DMS53 treated with DMSO at 0.1 percent for 48 hours (cell line): ENCODE data around the gene KRTAP12-1.

Experiments
- DNase-seq: peaks from one replicate; lab custom pipeline; 2025; ENCODE audit not compliant: unreplicated experiment; lab: John Stamatoyannopoulos, UW

Gene KRTAP12-1, protein sequence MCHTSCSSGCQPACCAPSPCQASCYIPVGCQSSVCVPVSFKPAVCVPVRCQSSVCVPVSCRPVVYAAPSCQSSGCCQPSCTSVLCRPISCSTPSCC

DNA sequence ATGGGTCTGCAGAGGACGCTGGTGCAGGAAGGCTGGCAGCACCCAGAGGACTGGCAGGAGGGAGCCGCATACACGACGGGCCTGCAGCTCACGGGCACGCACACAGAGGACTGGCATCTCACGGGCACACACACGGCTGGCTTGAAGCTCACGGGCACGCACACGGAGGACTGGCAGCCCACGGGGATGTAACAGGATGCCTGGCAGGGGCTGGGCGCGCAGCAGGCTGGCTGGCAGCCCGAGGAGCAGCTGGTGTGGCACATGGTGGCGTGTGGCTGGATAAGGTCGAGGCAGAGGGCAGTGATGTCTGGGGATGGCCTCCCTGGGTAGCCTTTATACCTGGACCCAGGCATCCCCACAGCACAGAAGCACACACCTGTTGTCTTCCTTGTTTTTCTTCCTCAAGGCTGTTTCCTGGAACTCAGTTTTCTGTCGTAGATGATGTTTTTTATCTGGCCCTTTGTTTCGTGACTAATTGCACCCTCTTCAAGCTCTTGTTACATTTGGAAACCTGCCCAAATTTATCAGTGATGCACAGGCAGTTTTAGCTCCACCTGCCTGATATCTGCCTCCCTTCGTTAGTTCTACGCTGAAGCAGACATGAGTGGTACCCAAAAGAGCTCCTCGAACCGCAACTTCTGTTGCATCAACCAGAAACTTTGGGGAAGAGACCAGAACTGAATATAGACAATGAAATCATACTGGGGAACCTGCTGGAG is at the start of gene KRTAP12-1:
KRTAP12-1 (minus strand) TSS at position 303 of the 719 bp plus-strand sequence; CDS start at position 263, 40 bp downstream.
- no peak for DNase-seq

DNA sequence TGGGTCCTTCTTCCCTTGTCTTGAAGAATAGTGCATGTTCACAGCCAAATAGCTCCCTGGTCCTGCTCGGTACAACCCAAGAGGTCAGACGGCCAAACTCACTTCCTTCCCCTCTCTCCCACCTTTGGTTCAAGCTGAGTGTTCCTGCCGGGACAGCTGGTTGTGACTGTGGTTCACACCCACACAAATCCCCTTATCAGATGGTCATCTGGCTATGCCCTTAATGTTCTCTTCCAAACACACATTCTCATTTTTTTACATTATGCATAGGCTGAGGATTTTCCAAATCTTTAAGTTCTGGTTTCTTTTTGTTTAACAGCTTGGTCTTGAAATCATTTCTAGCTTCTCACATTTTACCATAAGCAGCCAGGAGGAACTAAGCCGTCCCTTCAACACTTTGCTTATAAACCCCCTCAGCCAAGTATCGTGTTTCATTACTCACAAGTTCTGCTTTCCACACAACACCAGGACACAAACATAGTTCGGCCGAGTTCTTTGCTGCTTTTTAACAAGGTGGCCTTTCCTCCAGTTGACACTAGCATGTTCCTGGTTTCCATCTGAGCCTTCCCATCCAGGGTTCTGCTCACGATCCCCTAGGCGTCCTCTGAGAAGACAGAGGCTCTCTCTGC is 49.1 kb upstream of the KRTAP12-1 start:
- no peak for DNase-seq

DNA sequence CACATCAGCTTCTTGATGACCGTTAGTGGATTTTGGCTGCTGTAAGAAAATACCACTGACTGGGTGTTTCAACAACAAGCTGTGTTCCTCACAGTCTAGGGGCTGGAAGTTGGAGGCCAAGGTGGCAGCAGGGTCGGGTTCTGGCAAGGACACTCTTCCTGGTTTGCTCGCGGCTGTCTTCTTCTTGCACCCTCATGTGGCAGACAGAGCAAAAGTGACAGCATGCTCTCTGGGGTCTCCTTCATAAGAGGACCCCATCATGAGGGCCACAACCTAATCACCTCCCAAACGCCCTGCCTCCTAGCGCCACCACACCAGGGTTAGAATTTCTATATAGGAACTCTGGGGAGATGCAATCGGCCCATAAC is 48.0 kb upstream of the KRTAP12-1 start:
- no peak for DNase-seq

DNA sequence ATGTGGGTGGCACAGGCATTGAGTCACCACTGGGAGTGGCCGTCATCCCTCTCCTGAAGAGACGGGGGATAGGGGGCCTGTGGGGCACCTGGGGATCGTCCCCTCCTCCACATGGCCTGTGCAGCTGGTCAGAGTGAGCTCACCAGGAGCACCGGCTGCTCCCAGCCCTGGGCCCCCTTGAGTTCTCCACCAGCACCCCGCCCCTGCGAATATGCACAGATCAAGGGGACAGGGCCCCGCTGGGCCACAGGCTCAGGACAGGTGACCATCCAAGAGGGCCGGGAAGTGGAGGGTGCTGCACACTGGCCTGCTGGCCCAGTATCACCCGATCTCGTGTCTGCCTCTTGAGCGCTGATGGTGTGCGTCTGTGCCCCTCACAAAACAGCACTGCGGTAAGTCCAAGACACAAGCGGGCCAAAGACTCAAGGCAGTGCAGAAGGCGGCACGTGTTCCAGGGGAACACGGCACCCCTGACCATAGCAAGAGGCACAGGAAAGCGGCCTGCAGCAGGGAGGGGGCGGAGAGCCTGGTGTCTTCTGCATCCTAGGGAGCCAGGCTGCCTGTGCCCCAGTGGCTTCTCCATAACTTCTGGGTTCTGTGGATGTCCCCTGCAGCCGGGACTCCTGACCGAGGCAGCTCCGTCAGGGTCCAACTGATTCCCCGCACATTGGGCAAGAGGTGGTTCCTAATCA is 47.5 kb upstream of the KRTAP12-1 start:
- no peak for DNase-seq

DNA sequence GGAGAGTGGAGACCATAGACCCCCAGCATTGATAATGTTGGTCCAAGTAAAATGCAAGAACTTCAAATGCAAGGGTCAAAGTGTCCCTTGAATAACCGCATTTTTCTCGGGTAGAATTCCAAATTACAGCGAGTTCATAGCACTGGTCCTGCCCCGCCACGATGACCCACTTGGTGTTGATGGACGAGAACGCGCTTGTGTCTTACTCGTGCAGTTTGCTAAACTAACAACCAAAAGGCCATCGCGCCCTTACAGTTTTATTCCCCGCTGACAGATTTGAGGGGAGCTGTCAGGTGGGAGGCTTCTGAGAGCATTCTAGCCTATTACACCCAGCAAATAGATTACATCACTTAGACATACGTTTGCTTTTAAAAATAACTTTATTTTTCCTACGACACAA is 46.8 kb upstream of the KRTAP12-1 start:
- no peak for DNase-seq

DNA sequence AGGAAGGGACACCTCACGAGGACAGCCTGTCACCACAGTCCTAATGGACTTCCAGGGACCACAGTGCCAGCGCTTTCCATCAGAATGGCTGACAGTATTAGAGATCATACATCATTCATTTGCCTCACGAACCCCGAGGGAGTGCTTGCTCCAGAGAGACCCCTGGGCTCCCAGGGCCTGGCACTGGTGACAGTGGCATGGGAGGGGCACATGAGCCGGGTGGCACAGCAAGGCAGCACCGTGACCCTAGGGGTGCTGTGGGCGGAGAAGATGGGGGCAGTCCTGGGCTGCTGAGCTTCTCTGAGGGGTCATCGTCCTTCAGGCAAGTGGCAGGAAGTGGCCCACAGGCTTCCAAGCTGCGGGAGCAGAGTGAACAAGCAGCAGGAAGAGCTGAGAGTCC is 45.8 kb upstream of the KRTAP12-1 start:
- DNase-seq: no peak

DNA sequence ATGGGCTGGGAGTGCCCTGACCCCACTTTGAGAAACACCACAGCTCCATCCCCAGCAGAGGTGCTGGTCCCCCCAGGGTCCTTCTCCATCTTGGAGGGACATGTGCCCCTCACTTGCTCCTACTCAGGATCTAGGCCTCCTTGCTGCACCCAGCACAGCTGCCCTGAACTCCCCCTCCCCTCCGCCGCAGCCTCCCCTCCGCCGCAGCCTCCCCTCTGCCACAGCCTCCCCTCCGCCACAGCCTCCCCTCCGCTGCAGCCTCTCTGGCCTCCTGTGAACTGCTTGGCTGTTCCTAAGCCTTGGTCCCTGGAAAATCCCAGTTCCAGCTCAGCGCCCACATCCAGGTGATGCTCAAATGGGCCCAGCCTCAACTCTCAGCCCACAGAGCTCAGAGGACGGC is 45.4 kb upstream of the KRTAP12-1 start:
- DNase-seq: no peak

DNA sequence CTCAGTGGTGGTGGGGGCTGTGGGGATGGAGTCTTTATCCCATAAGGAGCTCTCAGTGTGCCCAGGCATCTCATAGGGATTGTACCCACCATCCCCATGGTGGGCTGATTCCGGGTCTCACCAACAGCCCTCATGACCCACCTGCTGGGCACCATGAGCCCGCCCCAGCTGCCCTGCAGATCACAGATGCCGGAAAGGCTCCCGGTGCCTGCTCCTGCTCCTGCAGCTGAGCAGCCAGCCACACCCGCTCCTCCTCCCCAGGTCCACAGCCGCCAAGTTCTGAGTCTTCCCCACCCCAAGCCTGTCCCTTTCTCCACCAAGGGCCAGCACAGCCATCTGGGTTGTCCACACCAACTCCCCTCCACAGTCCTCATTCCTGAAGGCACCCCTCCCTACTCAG is 44.9 kb upstream of the KRTAP12-1 start:
- DNase-seq: no peak

DNA sequence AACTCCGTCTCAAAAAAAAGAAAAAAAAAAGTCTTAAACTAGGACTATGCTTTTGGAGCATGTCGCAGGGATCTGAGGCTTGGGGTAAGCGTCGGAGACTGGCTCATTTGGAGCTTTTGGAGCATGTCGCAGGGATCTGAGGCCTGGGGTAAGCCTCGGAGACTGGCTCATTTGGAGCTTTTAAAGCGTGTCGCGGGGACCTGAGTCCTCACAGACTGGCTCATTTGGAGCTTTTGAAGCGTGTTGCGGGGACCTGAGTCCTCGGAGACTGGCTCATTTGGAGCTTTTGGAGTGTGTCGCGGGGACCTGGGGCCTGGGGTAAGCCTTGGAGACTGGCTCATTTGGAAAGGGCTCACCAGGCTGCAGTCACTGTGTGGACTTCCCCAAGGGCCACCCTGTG is 43.0 kb upstream of the KRTAP12-1 start:
- DNase-seq: no peak

DNA sequence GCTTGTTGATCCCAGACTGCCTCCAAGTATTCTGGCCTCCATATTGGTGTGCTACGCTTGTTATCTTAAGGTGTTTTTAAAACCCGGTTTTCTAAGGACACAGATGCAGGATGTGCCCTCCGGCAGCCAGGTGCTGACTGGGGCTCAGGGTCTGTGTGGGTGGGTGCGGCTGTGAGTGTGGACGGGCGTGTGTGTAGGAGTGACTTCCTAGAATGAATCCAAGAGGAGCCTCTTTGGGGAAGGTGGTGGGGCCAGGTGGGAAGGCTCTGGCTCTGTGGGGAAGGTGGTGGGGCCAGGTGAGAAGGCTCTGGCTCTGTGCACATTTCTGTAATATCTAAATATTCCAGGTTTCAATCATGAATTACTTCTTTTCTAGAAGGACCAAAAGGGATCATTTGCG is 42.2 kb upstream of the KRTAP12-1 start:
- no peak for DNase-seq

DNA sequence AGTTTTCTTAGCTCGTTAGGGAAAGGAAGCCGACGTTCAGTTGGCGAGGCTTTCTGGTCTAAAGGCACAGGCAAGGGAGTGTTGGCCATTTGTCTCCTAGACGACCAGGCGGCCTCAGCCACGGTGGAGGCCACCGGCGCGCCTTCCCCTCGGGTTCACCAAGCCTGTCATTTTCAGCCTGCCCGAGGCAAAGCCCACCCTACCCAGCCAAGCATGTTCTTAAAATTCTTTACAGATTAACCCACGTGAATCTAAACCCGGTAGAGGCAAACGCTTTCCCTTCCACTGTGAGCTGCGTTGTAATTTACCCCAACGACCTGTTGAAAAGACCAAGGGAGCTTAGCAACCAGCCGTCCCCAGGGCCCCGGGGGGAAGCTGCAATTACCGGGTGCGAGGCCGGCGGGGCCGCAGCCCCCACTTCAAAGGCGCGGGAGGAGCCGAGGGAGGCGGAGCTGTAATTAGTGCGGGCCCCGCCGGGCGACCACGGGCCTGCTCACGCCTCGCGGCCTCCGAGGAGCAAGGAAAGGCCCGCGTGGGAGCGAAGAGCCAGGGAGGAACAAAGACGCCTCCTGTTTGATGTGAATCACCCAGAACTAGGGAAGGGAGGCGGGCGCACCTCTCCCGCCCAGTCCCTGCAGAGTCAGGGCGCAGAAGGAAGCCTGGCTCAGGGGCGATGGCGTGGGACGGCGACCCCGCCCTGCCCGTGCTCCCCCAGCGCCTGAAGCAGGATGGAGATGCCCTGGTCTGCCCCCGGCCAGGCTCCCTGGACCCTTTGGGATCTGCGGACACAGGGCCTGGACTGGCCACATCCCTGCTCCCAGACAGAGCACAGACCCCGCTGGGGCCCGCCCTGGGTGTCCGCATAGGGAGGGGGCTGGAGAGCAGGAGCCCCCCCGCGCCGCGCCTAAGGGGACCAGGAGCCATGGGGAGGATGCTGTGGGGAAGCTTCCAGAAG is 41.5 kb upstream of the KRTAP12-1 start:
- DNase-seq: no peak

DNA sequence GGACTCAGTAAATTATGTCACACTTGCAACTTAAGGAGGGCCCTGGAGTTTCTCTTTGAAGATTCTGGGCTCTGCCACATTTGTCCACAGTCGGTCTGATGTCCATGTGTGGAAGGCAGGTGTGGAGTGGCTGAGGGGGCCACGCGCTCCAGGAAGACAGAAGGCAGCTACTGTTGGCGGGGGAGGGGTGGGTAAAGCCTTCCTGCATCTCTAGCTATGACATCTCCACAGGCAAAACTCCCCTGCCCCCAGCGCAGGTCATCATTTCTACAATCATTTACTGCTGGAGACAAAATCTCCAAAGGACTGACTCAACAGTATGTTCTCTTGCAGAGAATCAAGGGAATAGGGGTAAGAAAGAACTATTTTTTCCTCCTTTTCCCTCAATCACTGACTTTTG is 40.8 kb upstream of the KRTAP12-1 start:
- no peak for DNase-seq

DNA sequence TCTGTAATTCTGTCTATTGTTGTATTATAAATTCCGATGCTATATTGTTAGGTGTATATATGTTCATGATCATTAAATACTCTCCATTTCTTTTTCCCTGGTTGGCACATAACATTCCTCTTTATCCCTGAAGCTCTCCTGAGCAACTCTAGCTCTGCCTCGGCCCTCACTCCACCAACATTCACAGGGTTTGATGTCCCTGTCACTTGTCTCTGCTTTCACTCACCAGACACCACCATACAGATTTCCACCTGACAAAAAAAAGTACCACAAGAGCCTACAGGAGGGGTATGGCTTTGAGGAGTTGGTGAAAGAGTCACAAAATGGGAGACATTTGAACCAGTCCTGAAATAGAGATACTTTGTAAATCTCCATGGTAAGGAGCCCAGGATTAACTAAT is 38.2 kb upstream of the KRTAP12-1 start:
- no peak for DNase-seq

DNA sequence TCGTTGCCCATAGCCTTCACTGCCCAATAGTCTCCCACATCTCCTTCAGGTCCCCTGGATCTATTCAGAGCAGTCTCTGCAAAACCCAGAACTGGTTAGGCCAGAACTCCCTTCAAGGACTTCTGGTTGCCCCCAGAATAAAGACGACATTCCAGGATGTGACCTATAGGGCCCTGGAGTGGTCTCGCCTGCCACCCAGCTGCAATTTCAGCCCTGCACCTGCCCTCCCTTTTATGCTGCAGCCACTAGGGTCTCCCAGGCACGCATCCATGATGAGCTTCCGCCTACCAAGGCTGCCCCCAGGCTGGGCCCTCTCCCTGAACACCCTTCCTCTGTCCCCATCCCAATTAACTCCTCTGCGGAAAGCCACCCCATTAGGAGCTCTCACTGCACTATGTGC is 36.6 kb upstream of the KRTAP12-1 start:
- no peak for DNase-seq

DNA sequence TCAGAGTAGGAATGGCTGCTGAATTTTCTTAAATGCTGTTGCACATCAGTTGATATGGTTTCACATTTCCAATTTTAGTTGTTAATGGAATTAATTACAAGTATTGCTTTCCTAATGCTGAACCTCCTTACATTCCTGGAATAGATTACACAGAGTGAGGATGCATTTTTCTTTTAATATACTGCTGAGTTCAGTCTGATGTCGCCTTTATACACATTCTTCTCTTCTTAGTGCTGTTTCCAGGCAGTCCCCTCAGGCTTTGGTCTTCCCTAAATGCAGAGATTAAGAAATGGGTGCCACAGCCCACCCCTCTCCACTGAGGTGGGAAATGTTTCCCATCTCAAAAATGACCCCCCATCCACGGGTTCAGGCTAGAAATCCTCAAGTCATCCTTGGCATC is 36.1 kb upstream of the KRTAP12-1 start:
- DNase-seq: no peak

DNA sequence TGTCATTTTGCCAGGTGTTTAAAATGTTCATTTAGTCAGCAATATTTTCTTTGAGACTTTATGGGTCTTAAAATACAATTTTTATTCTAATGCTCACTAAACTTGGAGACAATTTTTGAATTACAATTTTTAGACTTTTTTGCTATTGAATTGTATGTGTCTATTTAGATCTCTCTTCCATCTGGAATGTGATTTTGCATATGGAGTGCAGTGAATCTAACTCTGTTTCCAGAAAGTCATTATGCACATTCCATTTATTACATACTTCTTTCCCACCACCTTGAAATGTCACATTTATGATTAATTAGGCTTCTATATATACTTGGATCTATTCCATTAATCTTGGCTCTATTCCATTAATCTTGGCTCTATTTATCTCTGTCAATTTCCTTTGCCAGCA is 35.0 kb upstream of the KRTAP12-1 start:
- DNase-seq: no peak

DNA sequence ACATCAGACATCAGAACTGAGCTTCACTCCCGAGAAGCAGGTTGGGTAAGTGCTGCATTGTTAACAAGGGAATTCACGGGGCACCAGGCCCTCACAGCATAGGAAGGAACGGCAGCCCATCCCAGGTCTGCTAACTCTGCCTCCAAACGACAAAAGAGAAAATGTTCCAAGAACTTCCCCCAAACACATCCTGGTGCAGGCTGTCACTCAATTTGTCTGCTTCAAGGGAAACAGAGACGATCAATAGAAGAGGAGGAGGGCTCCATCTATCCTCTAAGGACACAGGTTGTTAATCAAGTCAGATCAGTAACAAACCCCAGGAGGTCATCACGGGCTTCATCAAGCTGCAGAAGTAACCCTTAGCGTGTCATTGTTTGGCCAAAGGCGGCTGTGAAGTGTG is 32.9 kb upstream of the KRTAP12-1 start:
- no peak for DNase-seq

DNA sequence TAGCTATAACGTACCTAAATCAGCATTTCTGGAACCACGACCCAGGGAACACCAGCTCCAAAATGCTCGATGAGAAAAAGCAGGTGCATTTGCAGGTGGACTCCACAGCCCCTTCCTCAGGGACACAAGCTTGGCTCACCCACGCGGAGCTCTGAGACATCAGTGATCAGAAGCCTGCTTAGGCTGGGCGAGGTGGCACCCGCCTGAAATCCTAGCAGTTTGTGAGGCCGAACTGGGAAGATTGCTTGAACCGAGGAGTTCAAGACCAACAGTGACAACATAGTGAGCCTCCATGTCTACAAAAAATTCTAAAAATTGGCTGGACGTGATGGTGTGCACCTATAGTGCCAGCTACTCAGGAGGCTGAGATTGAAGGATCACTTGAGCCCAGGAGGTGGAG is 31.9 kb upstream of the KRTAP12-1 start:
- no peak for DNase-seq

DNA sequence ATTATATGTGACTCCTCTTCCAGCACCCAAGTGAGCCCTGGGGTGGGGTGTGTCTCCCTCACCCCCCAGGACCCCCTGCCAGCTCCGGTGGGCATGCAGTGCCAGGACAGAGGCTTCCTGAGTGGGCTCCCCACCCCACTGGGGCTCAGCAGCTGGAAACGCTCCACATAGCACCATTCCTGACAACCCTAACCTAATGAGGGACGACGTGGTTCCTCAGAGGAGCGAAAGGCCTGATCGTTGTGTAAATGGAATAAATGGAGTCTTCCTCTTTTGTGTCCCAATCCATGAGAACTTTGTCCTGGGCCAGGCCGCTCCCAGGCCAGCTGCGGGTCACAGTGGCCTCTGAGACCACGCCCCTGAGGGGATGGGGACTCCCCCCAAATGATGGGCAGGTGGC is 31.2 kb upstream of the KRTAP12-1 start:
- no peak for DNase-seq

DNA sequence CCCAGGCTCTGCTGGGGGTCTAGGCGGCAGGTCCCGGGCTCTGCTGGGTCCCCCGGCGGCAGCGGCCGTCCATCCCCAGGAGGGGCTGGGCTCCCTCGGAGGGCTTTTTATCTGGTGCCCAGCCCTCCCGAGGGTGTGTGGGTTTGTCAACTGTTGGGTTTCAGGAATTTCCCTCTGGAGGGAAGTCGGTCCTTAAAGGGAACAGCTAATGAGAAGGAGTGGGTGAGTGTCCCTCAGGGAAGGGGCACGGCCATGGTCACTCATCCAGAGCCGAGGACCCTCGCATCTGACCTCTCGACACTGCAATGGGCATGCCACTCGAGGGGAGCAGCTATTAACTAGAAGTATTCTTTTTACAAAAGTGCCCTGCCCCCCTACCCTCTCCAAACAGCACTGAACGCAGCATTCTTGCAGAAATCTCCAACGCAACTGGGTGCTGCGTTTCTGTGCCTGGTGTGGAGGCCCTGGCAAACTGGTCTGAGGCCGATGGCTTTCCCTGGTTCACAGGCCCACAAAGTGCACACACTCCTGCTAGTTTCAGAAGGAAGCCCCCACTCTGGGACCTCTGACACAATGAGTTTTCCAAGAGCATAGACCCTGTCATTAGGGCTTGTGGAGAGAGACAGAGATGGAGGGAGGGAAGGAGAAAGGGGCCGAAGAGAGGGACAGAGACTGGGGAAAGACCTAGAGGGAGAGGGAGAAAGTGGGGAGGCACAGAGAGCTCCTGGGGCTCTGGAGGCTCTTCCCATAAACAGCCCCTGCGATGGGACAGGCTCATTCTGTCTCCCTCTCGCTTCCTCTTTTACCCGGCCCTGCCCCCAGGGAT is 30.5 kb upstream of the KRTAP12-1 start:
- no peak for DNase-seq
